Panc1 (cell line): Measurements from ENCODE around the gene DAND5. TPM values are rescaled to one million over a fixed set of nuclear protein-coding genes. Genes with fewer than 3 reads are reported as not detected.
"Not testable (repeated sequence)": the region's sequence is repeated elsewhere in the genome, so short reads cannot be mapped to it uniquely, and the experiment has no call there.

Experiments
- ATAC-seq: fragments of 200-7000 bp; cut with Tn5 transposase; 2 replicates; pipeline ENCODE4 v1.9.1; 2020; ENCODE audit warnings: mild to moderate bottlenecking, moderate library complexity
- BruUV-seq: library from RNA; stranded (reverse); fragments of 400-500 nt; replicated peaks from 2 replicates; lab custom pipeline; 2021; lab: Mats Ljungman, UMichigan
- CTCF ChIA-PET: fragments of 300-600 bp; sonication (Branson Sonifier 250); formaldehyde crosslinking; loops from one replicate; lab custom pipeline; 2022; ENCODE audit warnings: antibody characterized with exemption; lab: Charles Lee
- POLR2A ChIA-PET: fragments of 300-600 bp; sonication (Branson Sonifier 250); formaldehyde crosslinking; loops from one replicate; lab custom pipeline; 2022; ENCODE audit warnings: antibody characterized with exemption; lab: Charles Lee
- DNase-seq: peaks from one replicate; pipeline ENCODE4 v3.0.0-alpha.2; 2010; ENCODE audit warnings: low read depth, low spot score
- H3K27ac ChIP-seq: 2 replicates; pipeline ENCODE4 v1.5.1; 2011; ENCODE audit warnings: mild to moderate bottlenecking, low read length, inconsistent platforms
- H3K27me3 ChIP-seq: fragments of 200-500 bp; sonication (Bioruptor generic); 2 replicates; pipeline ENCODE4 v1.6.0; 2014; ENCODE audit warnings: low read length, inconsistent platforms; ENCODE audit not compliant: control insufficient read depth, insufficient read depth
- H3K36me3 ChIP-seq: fragments of 200-500 bp; sonication (Bioruptor generic); 2 replicates; pipeline ENCODE4 v1.5.1; 2014; ENCODE audit warnings: inconsistent platforms, mild to moderate bottlenecking, low read length, moderate library complexity; ENCODE audit not compliant: control insufficient read depth, insufficient read depth
- H3K4me1 ChIP-seq: 2 replicates; pipeline ENCODE4 v1.5.1; 2011; ENCODE audit warnings: inconsistent platforms, mild to moderate bottlenecking, low read length, moderate library complexity; ENCODE audit not compliant: control insufficient read depth, insufficient read depth
- H3K4me3 ChIP-seq, 2 experiments: 2 replicates each; pipeline ENCODE4 v1.5.1; 2011 to 2012; ENCODE audit warnings: low read depth in 2 of 2, low read length in 2 of 2, mild to moderate bottlenecking in 2 of 2, inconsistent platforms in 1 of 2, moderate library complexity in 1 of 2
- H3K9me3 ChIP-seq: fragments of 200-500 bp; sonication (Bioruptor generic); 2 replicates; pipeline ENCODE4 v1.5.1; 2014; ENCODE audit warnings: low read depth, mild to moderate bottlenecking, inconsistent platforms, low read length, moderate library complexity; ENCODE audit not compliant: control insufficient read depth, insufficient read depth
- CTCF ChIP-seq: fragments of 450-650 bp; IDR thresholded peaks from 2 replicates; pipeline ENCODE4 v1.5.1; 2017; ENCODE audit warnings: mild to moderate bottlenecking
- POLR2AphosphoS5 ChIP-seq: IDR thresholded peaks from 2 replicates; pipeline ENCODE4 v1.6.1; 2012; ENCODE audit warnings: mild to moderate bottlenecking, low read depth, low read length, moderate library complexity
- REST ChIP-seq, 2 experiments: IDR thresholded peaks; 2 replicates each; pipeline ENCODE4 v1.6.1; 2011 to 2012; ENCODE audit warnings: low read depth in 2 of 2, control low read depth in 1 of 2, low read length in 1 of 2, mild to moderate bottlenecking in 1 of 2, moderate library complexity in 1 of 2; ENCODE audit not compliant: insufficient read depth in 1 of 2
- SIN3A ChIP-seq: IDR thresholded peaks from 2 replicates; pipeline ENCODE4 v1.6.1; 2012; ENCODE audit warnings: low read depth, mild to moderate bottlenecking, low read length, moderate library complexity, borderline replicate concordance; ENCODE audit not compliant: insufficient read depth
- TCF7L2 ChIP-seq: IDR thresholded peaks from 2 replicates; pipeline ENCODE4 v1.6.1; 2011; ENCODE audit warnings: mild to moderate bottlenecking, low read depth, low read length, inconsistent platforms
- in situ Hi-C: cut with HindIII; loops from 2 replicates; pipeline ENCODE4 v1.10.0; 2016; ENCODE audit warnings: low sequenced_read_pairs, low pct_unique_long_range_greater_than_20kb
- intact Hi-C: fragments of 100-400 bp; cut with micrococcal nuclease; formaldehyde crosslinking; loops from one replicate; pipeline ENCODE4 v1.10.0; 2022; ENCODE audit not compliant: unreplicated experiment
- total RNA-seq: library from RNA; stranded (reverse); gene quantifications from one replicate; pipeline ENCODE4 v1.2.1, GENCODE V29; 2021; ENCODE audit not compliant: unreplicated experiment

DAND5 gene
- total RNA-seq, 1 experiment from 2014 or later = 0.54 TPM

DNA sequence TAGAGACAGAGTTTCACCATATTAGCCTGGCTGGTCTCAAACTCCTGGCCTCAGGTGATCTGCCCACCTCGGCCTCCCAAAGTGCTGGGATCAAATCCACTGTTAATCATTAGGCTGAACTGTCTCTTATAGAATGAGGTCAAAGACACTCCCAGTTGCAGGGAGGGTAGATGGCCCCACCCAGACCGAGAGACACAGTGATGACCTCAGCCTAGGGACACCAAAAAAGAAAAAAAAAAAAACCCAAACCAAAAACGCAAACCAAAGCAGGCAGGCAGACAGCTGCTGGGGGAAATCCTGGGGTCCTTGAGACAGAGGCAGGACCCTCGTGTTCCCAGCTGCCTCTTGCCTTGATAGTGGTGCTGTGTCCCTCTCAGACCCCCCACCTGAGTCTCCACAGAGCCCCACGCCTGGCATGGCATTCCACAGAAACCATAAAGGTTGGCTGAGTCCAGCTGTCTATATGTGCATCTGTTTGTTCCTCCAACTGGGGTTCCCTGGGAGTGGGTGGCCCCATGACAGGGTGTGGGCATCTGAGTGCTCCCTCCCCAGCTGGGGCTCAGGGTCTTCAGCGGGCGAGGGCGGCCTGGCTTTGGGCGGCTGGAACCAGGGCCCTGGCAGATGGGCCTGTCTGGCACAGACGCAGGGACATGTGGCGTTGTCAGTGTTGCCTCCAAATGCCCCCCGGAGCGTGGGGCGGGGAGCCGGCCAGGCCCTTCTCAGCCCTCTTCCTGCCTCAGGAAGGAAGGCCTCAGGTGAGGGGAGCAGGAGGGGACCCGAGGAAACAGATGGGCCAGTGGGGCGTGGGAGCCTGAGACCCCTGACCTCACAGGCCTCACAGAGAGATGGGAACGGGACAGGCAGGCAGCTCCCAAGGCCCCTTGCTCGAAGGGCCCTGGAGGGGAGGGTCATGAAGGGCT lies 5.2 kb downstream of the DAND5 start:
- Histone ChIP-seq H3K27ac (no peak overlapping the region), H3K4me3 (no peak overlapping the region), H3K36me3 (no peaks in the 10 kb centered on the region), H3K9me3 (no peaks in the 10 kb centered on the region), H3K27me3 (no peaks in the 10 kb centered on the region), H3K4me1 (peaks cover 5% of the 10 kb centered on the region)
- in situ Hi-C loops (no loop called here), intact Hi-C loops (loop anchor here (5.0 kb wide), 2 partner anchors 118 to 288 kb away; no protein-coding TSS in a partner anchor)
- no peak for DNase-seq
- CTCF ChIA-PET = interaction anchor here (0.6 kb wide), 1 partner anchor 120 kb away, joined by 3 read pairs; no protein-coding TSS in a partner anchor
- BruUV-seq = no TSS peak
- POLR2A ChIA-PET = interaction anchor here (0.6 kb wide), 1 partner anchor 8 kb away, joined by 3 read pairs; no protein-coding TSS in a partner anchor
- TF ChIP-seq CTCF (no peak), POLR2AphosphoS5 (no peak), REST (IDR thresholded peaks at IDR 0.05; ENCODE audit: insufficient read depth in 1 of 2, low read depth in 2 of 2, low read length in 1 of 2) (no peak), TCF7L2 (no peak), SIN3A (no peak)
- no peak for ATAC-seq

DNA sequence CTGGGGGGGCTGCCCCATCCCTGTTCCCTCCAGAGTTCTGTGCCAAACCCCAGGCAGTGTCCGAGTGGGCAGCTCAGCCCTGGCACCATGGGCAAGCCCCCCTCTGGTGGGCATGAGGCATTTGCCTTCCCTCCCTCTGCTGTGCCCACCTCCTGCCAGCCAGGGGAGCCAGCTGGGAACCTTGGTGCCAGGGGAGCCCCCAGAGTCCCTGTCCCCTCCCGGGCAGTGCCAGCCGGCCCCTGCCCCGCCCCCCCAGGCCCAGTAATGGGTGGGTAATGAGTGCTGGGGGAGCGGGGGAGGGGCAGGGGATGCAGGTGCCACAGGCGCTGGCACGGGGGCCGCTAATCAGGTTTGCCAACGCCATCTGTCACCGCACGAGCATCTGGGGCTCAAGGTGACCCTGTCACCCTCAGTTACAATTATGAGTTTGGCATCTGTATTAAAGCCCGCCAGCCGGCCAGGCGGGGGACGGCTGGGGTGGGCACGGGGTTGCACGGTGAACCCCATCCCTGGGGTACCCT lies 5.9 kb downstream of the DAND5 start:
- POLR2A ChIA-PET = no interaction called here
- no TSS peak for BruUV-seq
- no peak overlapping the region for H3K27ac ChIP-seq
- no peaks in the 10 kb centered on the region for H3K4me1 ChIP-seq
- in situ Hi-C loops (no loop called here), intact Hi-C loops (loop anchor here (5.0 kb wide), 2 partner anchors 117 to 287 kb away; no protein-coding TSS in a partner anchor)
- H3K36me3 ChIP-seq = no peaks in the 10 kb centered on the region
- no peak for ATAC-seq
- no peak for DNase-seq
- TF ChIP-seq TCF7L2 (no peak), REST (IDR thresholded peaks at IDR 0.05; ENCODE audit: insufficient read depth in 1 of 2, low read depth in 2 of 2, low read length in 1 of 2) (no peak), CTCF (no peak), POLR2AphosphoS5 (no peak), SIN3A (no peak)
- no peak overlapping the region for H3K4me3 ChIP-seq
- H3K27me3 ChIP-seq = no peaks in the 10 kb centered on the region
- CTCF ChIA-PET = no interaction called here
- H3K9me3 ChIP-seq = no peaks in the 10 kb centered on the region

DNA sequence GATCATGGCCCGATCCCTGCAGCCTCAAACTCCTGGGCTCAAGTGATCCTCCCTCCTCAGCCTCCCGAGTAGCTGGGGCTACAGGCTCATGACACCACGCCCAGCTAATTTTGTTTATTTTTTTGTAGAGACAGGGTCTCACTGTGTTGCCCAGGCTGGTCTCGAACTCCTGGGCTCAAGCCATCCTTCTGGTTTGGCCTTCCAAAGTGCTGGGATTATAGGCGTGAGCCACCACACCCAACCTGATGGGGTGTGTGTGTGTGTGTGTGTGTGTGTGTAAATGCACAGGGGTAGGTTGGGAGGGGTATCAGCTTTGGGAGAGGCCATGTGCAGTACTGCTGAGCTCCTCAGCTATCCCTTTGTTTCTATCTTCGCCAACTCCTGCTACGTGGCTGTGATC lies 6.7 kb downstream of the DAND5 start:
- POLR2A ChIA-PET = not testable (repeated sequence)

More for the DNA sequence above, 6.7 kb downstream of the DAND5 start:
- H3K4me3 ChIP-seq, DNase-seq, BruUV-seq, H3K27me3 ChIP-seq, ATAC-seq, H3K4me1 ChIP-seq, H3K36me3 ChIP-seq, in situ Hi-C loops, H3K9me3 ChIP-seq, H3K27ac ChIP-seq: not testable (repeated sequence)
- CTCF ChIA-PET = interaction anchor here (1.9 kb wide), 1 partner anchor 10 kb away, joined by 24 read pairs; no protein-coding TSS in a partner anchor
- intact Hi-C loops = loop anchor here (5.0 kb wide), 2 partner anchors 116 to 286 kb away; no protein-coding TSS in a partner anchor
